HEK293 (cell line): ENCODE results near the gene QRICH1.
A peak's percentile ranks its signal among the peaks of the same experiment; 100 is the strongest.

ENCODE experiments used
- CTCF ChIA-PET: fragments of 350-600 bp; formaldehyde crosslinking; extraction: SDS; loops from one replicate; lab custom pipeline; 2021; ENCODE audit warnings: antibody characterized with exemption; lab: Yijun Ruan, JAX
- POLR2A ChIA-PET: fragments of 300-600 bp; formaldehyde crosslinking; extraction: SDS; loops from one replicate; lab custom pipeline; 2020; ENCODE audit warnings: antibody characterized with exemption, inconsistent platforms; lab: Yijun Ruan, JAX
- H3K27ac ChIP-seq: fragments of 200-500 bp; sonication (Bioruptor generic); 2 replicates; pipeline ENCODE4 v1.5.1; 2014; ENCODE audit warnings: low read depth, low read length, control low read depth, inconsistent platforms; ENCODE audit errors: extremely low read depth
- H3K36me3 ChIP-seq, 2 experiments: fragments of 200-500 bp in 1 of 2; sonication (Bioruptor generic) in 1 of 2; 1 replicate in 1 of 2; 2 replicates in 1 of 2; pipeline ENCODE4 v1.5.1; 2014 to 2017; ENCODE audit warnings: inconsistent platforms in 2 of 2, low read length in 2 of 2; ENCODE audit not compliant: control insufficient read depth in 2 of 2, insufficient read depth in 1 of 2
- H3K4me1 ChIP-seq: fragments of 200-500 bp; sonication (Bioruptor generic); 2 replicates; pipeline ENCODE4 v1.5.1; 2014; ENCODE audit warnings: mild to moderate bottlenecking, low read length, inconsistent platforms; ENCODE audit not compliant: control insufficient read depth, insufficient read depth
- H3K4me3 ChIP-seq: 2 replicates; pipeline ENCODE4 v1.5.1; 2011; ENCODE audit warnings: low read depth, mild to moderate bottlenecking, control low read depth, low read length, moderate library complexity
- H3K9me3 ChIP-seq: fragments of 200-500 bp; sonication (Bioruptor generic); 2 replicates; pipeline ENCODE4 v1.5.1; 2014; ENCODE audit warnings: low read depth, low read length, inconsistent platforms; ENCODE audit not compliant: control insufficient read depth, insufficient read depth
- EGR2 ChIP-seq: fragments of 450-650 bp; formaldehyde crosslinking; IDR thresholded peaks from 2 replicates; pipeline ENCODE4 v1.5.1; 2016; ENCODE audit warnings: low read depth, missing biosample characterization, missing genetic modification characterization
- HOXC10 ChIP-seq: sonication (generic); formaldehyde crosslinking; IDR thresholded peaks from 2 replicates; pipeline ENCODE4 v1.8.1; 2023; ENCODE audit warnings: mild to moderate bottlenecking, missing genetic modification reagents
- IKZF3 ChIP-seq: fragments of 450-650 bp; IDR thresholded peaks from 2 replicates; pipeline ENCODE4 v1.5.0; 2018; ENCODE audit warnings: missing biosample characterization, mild to moderate bottlenecking, missing genetic modification characterization, moderate library complexity
- KLF7 ChIP-seq: fragments of 450-650 bp; formaldehyde crosslinking; IDR thresholded peaks from 2 replicates; pipeline ENCODE4 v1.5.1; 2016; ENCODE audit warnings: missing biosample characterization, missing genetic modification characterization, borderline replicate concordance
- KLF9 ChIP-seq: fragments of 450-650 bp; formaldehyde crosslinking; IDR thresholded peaks from 2 replicates; pipeline ENCODE4 v1.5.1; 2016; ENCODE audit warnings: missing biosample characterization, missing genetic modification characterization, low read depth
- OVOL3 ChIP-seq: fragments of 450-650 bp; formaldehyde crosslinking; IDR thresholded peaks from 2 replicates; pipeline ENCODE4 v1.5.1; 2016; ENCODE audit warnings: missing biosample characterization, missing genetic modification characterization
- SCRT1 ChIP-seq: fragments of 450-650 bp; formaldehyde crosslinking; IDR thresholded peaks from 2 replicates; pipeline ENCODE4 v1.5.1; 2016; ENCODE audit warnings: missing biosample characterization, missing genetic modification characterization, borderline replicate concordance
- SP7 ChIP-seq: fragments of 450-650 bp; formaldehyde crosslinking; IDR thresholded peaks from 2 replicates; pipeline ENCODE4 v1.5.1; 2016; ENCODE audit warnings: missing biosample characterization, missing genetic modification characterization
- YY2 ChIP-seq: fragments of 450-650 bp; formaldehyde crosslinking; IDR thresholded peaks from 2 replicates; pipeline ENCODE4 v1.5.1; 2016; ENCODE audit warnings: missing biosample characterization, missing genetic modification characterization
- ZBTB20 ChIP-seq: fragments of 450-650 bp; formaldehyde crosslinking; IDR thresholded peaks from 2 replicates; pipeline ENCODE4 v1.5.1; 2016; ENCODE audit warnings: missing biosample characterization, missing genetic modification characterization
- ZBTB48 ChIP-seq: fragments of 450-650 bp; formaldehyde crosslinking; IDR thresholded peaks from 2 replicates; pipeline ENCODE4 v1.5.1; 2016; ENCODE audit warnings: missing biosample characterization, missing genetic modification characterization
- ZBTB8A ChIP-seq: fragments of 450-650 bp; formaldehyde crosslinking; IDR thresholded peaks from 2 replicates; pipeline ENCODE4 v1.5.1; 2016; ENCODE audit warnings: missing biosample characterization, missing genetic modification characterization
- ZNF2 ChIP-seq: fragments of 450-650 bp; formaldehyde crosslinking; IDR thresholded peaks from 2 replicates; pipeline ENCODE4 v1.5.1; 2016; ENCODE audit warnings: missing biosample characterization, missing genetic modification characterization
- ZNF292 ChIP-seq: fragments of 450-650 bp; formaldehyde crosslinking; IDR thresholded peaks from 2 replicates; pipeline ENCODE4 v1.5.1; 2016; ENCODE audit warnings: low read depth, missing biosample characterization, missing genetic modification characterization, borderline replicate concordance
- ZNF623 ChIP-seq: fragments of 450-650 bp; formaldehyde crosslinking; IDR thresholded peaks from 2 replicates; pipeline ENCODE4 v1.5.1; 2016; ENCODE audit warnings: missing biosample characterization, missing genetic modification characterization
- ZNF660 ChIP-seq: fragments of 450-650 bp; IDR thresholded peaks from 2 replicates; pipeline ENCODE4 v1.5.1; 2018; ENCODE audit warnings: missing biosample characterization, mild to moderate bottlenecking, missing genetic modification characterization
- ZNF701 ChIP-seq: fragments of 450-650 bp; formaldehyde crosslinking; IDR thresholded peaks from 2 replicates; pipeline ENCODE4 v1.5.1; 2016; ENCODE audit warnings: missing biosample characterization, missing genetic modification characterization
- ZXDB ChIP-seq: fragments of 450-650 bp; formaldehyde crosslinking; IDR thresholded peaks from 2 replicates; pipeline ENCODE4 v1.5.1; 2016; ENCODE audit warnings: missing biosample characterization, missing genetic modification characterization
- TF ChIP-seq, protein P1 (sequence below): fragments of 450-650 bp; formaldehyde crosslinking; IDR thresholded peaks from 2 replicates; pipeline ENCODE4 v1.5.1; 2016; ENCODE audit warnings: missing biosample characterization, missing genetic modification characterization
- TF ChIP-seq, protein P2 (sequence below): fragments of 450-650 bp; formaldehyde crosslinking; conservative IDR thresholded peaks from 2 replicates; pipeline ENCODE4 v1.5.1; 2016; ENCODE audit warnings: low read depth, missing biosample characterization, missing genetic modification characterization
- TF ChIP-seq, protein P3 (sequence below): fragments of 450-650 bp; formaldehyde crosslinking; IDR thresholded peaks from 2 replicates; pipeline ENCODE4 v1.5.1; 2016; ENCODE audit warnings: missing biosample characterization, missing genetic modification characterization
- TF ChIP-seq, protein P4 (sequence below): fragments of 450-650 bp; formaldehyde crosslinking; optimal IDR thresholded peaks from 2 replicates; pipeline ENCODE3; 2016; ENCODE audit warnings: missing biosample characterization, mild to moderate bottlenecking, missing genetic modification characterization
- TF ChIP-seq, protein P5 (sequence below): fragments of 450-650 bp; formaldehyde crosslinking; IDR thresholded peaks from 2 replicates; pipeline ENCODE4 v1.5.1; 2016; ENCODE audit warnings: missing biosample characterization, missing genetic modification characterization
- TF ChIP-seq, protein P6 (sequence below): fragments of 450-650 bp; formaldehyde crosslinking; IDR thresholded peaks from 2 replicates; pipeline ENCODE4 v1.5.1; 2016; ENCODE audit warnings: missing biosample characterization, missing genetic modification characterization

Gene QRICH1

DNA sequence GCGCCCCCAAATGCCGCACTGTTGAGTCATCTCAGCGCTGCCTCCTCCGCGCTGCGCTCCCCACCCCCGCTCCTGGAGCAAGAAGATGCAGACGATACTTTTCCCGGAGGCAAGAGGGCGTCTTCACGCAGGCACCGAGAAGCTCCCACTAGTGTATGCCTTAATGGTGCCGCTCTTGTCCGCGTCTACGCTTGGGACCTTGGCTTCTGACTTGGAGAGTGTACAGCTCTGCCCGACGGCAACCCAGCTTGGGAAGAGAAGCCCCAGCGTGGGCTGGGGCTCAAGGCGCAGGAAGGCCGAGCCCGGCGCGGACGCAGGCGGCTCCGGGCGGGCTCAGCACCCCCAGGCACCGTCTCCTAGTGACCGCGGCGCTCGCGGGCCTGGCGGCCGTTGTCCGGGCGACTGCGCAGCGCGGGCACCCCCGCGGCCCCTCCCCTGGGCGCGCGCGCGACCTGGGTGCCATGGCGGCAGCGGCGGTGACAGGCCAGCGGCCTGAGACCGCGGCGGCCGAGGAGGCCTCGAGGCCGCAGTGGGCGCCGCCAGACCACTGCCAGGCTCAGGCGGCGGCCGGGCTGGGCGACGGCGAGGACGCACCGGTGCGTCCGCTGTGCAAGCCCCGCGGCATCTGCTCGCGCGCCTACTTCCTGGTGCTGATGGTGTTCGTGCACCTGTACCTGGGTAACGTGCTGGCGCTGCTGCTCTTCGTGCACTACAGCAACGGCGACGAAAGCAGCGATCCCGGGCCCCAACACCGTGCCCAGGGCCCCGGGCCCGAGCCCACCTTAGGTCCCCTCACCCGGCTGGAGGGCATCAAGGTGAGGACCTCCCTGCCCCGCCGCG, 103.9 kb downstream of the QRICH1 start, which contains the start of gene P4HTM:
Gene P4HTM (plus strand): TSS at position 446 of the 840 bp plus-strand sequence. CDS start 16 bp downstream, at position 462.
- POLR2A ChIA-PET: interaction anchor here (1.0 to 4.6 kb wide), 6 partner anchors 17 to 104 kb away, joined by 3 to 61 read pairs (median 8); partner anchors contain the start of genes DALRD3, IMPDH2, NDUFAF3 and QRICH1
- Histone ChIP-seq H3K36me3 (peaks cover 0 to 32% of the 10 kb centered on the region in 2 experiments; a peak in 2 of 3 replicates), H3K4me3 (peak within 1 kb of the TSS; percentile 83), H3K9me3 (no peaks in the 10 kb centered on the region), H3K27ac (peak within 1 kb of the TSS; percentile 82), H3K4me1 (no peaks in the 10 kb centered on the region)
- CTCF ChIA-PET: interaction anchor here (0.7 to 2.0 kb wide), 5 partner anchors 17 to 32 kb away, joined by 4 to 13 read pairs (median 5); partner anchors contain the start of genes NDUFAF3 and WDR6
- TF ChIP-seq KLF7 (no peak), YY2 (tag by site-specific recombination) (0 out of 2 replicates have a peak, but pooled peaks have one; percentile 4), ZNF292 (no peak), ZNF623 (tag by site-specific recombination) (no peak), ZNF660 (tag by site-specific recombination) (0 out of 2 replicates have a peak, but pooled peaks have one; percentile 57), SP7 (tag by site-specific recombination) (peak; percentile 73), ZBTB8A (tag by site-specific recombination) (peak; percentile 96), ZBTB20 (tag by site-specific recombination) (peak; percentile 100), IKZF3 (tag by site-specific recombination) (peak; percentile 42; the same call in 1 of the 2 replicates), ZXDB (tag by site-specific recombination) (peak; percentile 60), KLF9 (0 out of 2 replicates have a peak, but pooled peaks have one; percentile 22), EGR2 (tag by site-specific recombination) (peak; percentile 90), ZNF2 (tag by site-specific recombination) (0 out of 2 replicates have a peak, but pooled peaks have one; percentile 59), ZNF701 (tag by site-specific recombination) (no peak), SCRT1 (no peak), OVOL3 (tag by site-specific recombination) (no peak), ZBTB48 (tag by site-specific recombination) (0 out of 2 replicates have a peak, but pooled peaks have one; percentile 32), HOXC10 (CRISPR knock-in tag) (no peak)
- TF ChIP-seq, protein P1, sequence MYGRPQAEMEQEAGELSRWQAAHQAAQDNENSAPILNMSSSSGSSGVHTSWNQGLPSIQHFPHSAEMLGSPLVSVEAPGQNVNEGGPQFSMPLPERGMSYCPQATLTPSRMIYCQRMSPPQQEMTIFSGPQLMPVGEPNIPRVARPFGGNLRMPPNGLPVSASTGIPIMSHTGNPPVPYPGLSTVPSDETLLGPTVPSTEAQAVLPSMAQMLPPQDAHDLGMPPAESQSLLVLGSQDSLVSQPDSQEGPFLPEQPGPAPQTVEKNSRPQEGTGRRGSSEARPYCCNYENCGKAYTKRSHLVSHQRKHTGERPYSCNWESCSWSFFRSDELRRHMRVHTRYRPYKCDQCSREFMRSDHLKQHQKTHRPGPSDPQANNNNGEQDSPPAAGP (tag by site-specific recombination): peak; percentile 80
- TF ChIP-seq, protein P2, sequence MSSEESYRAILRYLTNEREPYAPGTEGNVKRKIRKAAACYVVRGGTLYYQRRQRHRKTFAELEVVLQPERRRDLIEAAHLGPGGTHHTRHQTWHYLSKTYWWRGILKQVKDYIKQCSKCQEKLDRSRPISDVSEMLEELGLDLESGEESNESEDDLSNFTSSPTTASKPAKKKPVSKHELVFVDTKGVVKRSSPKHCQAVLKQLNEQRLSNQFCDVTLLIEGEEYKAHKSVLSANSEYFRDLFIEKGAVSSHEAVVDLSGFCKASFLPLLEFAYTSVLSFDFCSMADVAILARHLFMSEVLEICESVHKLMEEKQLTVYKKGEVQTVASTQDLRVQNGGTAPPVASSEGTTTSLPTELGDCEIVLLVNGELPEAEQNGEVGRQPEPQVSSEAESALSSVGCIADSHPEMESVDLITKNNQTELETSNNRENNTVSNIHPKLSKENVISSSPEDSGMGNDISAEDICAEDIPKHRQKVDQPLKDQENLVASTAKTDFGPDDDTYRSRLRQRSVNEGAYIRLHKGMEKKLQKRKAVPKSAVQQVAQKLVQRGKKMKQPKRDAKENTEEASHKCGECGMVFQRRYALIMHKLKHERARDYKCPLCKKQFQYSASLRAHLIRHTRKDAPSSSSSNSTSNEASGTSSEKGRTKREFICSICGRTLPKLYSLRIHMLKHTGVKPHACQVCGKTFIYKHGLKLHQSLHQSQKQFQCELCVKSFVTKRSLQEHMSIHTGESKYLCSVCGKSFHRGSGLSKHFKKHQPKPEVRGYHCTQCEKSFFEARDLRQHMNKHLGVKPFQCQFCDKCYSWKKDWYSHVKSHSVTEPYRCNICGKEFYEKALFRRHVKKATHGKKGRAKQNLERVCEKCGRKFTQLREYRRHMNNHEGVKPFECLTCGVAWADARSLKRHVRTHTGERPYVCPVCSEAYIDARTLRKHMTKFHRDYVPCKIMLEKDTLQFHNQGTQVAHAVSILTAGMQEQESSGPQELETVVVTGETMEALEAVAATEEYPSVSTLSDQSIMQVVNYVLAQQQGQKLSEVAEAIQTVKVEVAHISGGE (tag by site-specific recombination): no peak
- TF ChIP-seq, protein P3, sequence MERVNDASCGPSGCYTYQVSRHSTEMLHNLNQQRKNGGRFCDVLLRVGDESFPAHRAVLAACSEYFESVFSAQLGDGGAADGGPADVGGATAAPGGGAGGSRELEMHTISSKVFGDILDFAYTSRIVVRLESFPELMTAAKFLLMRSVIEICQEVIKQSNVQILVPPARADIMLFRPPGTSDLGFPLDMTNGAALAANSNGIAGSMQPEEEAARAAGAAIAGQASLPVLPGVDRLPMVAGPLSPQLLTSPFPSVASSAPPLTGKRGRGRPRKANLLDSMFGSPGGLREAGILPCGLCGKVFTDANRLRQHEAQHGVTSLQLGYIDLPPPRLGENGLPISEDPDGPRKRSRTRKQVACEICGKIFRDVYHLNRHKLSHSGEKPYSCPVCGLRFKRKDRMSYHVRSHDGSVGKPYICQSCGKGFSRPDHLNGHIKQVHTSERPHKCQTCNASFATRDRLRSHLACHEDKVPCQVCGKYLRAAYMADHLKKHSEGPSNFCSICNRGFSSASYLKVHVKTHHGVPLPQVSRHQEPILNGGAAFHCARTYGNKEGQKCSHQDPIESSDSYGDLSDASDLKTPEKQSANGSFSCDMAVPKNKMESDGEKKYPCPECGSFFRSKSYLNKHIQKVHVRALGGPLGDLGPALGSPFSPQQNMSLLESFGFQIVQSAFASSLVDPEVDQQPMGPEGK (tag by site-specific recombination): peak; percentile 97
- TF ChIP-seq, protein P4, sequence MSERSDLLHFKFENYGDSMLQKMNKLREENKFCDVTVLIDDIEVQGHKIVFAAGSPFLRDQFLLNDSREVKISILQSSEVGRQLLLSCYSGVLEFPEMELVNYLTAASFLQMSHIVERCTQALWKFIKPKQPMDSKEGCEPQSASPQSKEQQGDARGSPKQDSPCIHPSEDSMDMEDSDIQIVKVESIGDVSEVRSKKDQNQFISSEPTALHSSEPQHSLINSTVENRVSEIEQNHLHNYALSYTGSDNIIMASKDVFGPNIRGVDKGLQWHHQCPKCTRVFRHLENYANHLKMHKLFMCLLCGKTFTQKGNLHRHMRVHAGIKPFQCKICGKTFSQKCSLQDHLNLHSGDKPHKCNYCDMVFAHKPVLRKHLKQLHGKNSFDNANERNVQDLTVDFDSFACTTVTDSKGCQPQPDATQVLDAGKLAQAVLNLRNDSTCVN (tag by site-specific recombination): peak; percentile 88
- TF ChIP-seq, protein P5, sequence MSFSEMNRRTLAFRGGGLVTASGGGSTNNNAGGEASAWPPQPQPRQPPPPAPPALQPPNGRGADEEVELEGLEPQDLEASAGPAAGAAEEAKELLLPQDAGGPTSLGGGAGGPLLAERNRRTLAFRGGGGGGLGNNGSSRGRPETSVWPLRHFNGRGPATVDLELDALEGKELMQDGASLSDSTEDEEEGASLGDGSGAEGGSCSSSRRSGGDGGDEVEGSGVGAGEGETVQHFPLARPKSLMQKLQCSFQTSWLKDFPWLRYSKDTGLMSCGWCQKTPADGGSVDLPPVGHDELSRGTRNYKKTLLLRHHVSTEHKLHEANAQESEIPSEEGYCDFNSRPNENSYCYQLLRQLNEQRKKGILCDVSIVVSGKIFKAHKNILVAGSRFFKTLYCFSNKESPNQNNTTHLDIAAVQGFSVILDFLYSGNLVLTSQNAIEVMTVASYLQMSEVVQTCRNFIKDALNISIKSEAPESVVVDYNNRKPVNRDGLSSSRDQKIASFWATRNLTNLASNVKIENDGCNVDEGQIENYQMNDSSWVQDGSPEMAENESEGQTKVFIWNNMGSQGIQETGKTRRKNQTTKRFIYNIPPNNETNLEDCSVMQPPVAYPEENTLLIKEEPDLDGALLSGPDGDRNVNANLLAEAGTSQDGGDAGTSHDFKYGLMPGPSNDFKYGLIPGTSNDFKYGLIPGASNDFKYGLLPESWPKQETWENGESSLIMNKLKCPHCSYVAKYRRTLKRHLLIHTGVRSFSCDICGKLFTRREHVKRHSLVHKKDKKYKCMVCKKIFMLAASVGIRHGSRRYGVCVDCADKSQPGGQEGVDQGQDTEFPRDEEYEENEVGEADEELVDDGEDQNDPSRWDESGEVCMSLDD (tag by site-specific recombination): peak; percentile 68
- TF ChIP-seq, protein P6, sequence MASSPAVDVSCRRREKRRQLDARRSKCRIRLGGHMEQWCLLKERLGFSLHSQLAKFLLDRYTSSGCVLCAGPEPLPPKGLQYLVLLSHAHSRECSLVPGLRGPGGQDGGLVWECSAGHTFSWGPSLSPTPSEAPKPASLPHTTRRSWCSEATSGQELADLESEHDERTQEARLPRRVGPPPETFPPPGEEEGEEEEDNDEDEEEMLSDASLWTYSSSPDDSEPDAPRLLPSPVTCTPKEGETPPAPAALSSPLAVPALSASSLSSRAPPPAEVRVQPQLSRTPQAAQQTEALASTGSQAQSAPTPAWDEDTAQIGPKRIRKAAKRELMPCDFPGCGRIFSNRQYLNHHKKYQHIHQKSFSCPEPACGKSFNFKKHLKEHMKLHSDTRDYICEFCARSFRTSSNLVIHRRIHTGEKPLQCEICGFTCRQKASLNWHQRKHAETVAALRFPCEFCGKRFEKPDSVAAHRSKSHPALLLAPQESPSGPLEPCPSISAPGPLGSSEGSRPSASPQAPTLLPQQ: no peak
